ENCODE results near the gene FAM131A.

The FAM131A gene

DNA sequence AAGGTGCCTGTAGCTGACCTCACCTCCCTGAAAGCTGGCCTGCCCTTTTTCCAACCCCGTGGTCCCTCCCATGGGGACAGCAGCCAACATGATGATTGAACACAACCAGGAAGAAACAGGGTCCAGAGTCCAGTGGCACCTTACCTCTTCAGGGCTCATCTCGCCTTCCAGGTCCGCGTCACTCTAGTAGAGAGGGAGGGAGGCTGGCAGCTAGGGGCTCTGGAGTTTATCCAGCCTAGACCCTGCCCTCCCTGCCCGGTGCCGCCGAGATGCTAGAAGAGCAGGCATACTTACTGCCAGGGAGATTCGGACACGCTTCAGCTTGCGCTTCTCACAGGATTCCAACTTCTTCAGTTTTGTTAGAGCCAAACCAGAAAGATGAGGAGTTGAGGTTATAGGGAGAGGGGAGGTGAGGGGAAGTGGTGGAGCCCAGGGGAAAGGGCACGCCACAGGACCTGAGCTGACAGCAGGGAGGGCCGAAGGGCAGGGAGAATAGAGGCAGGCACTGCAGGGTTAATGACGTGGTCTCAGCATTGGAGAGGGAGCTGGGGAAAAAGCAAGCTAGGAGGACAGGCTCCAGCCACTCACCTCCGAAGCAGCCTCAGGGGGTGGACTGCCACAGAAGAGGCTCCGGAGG lies 14.9 kb downstream of the FAM131A start:
- Histone ChIP-seq H2AFZ (ENCODE audit: low read depth, low read length, severe bottlenecking) (no peak overlapping the region), H3K27ac (ENCODE audit: low read depth, low read length) (no peak overlapping the region), H3K36me3 (ENCODE audit: low read length) (no peaks in the 10 kb centered on the region), H3K4me2 (ENCODE audit: low read depth, low read length, poor library complexity, severe bottlenecking) (no peak overlapping the region), H3K79me2 (ENCODE audit: insufficient read depth, low read length) (no peaks in the 10 kb centered on the region), H3K4me3 (ENCODE audit: insufficient read depth, low read length, poor library complexity, severe bottlenecking) (no peak overlapping the region), H4K20me1 (ENCODE audit: low read depth, low read length) (no peaks in the 10 kb centered on the region), H3F3A (ENCODE audit: insufficient read depth) (no peaks in the 10 kb centered on the region), H3K9ac (ENCODE audit: low read length) (no peak overlapping the region), H3K9me2 (replicated peaks; ENCODE audit: insufficient read depth, low read length) (no peaks in the 10 kb centered on the region), H3K9me3 (ENCODE audit: insufficient read depth, low read length) (no peaks in the 10 kb centered on the region), H3K27me3 (ENCODE audit: low read length) (no peaks in the 10 kb centered on the region)
- TF ChIP-seq EZH2phosphoT487 (conservative IDR thresholded peaks at IDR 0.05; ENCODE audit: low read length), result no peak
- TF ChIP-seq, protein P1, sequence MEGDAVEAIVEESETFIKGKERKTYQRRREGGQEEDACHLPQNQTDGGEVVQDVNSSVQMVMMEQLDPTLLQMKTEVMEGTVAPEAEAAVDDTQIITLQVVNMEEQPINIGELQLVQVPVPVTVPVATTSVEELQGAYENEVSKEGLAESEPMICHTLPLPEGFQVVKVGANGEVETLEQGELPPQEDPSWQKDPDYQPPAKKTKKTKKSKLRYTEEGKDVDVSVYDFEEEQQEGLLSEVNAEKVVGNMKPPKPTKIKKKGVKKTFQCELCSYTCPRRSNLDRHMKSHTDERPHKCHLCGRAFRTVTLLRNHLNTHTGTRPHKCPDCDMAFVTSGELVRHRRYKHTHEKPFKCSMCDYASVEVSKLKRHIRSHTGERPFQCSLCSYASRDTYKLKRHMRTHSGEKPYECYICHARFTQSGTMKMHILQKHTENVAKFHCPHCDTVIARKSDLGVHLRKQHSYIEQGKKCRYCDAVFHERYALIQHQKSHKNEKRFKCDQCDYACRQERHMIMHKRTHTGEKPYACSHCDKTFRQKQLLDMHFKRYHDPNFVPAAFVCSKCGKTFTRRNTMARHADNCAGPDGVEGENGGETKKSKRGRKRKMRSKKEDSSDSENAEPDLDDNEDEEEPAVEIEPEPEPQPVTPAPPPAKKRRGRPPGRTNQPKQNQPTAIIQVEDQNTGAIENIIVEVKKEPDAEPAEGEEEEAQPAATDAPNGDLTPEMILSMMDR (IDR thresholded peaks at IDR 0.05; ENCODE audit: insufficient read depth, low read length, poor library complexity, severe bottlenecking), result no peak

DNA sequence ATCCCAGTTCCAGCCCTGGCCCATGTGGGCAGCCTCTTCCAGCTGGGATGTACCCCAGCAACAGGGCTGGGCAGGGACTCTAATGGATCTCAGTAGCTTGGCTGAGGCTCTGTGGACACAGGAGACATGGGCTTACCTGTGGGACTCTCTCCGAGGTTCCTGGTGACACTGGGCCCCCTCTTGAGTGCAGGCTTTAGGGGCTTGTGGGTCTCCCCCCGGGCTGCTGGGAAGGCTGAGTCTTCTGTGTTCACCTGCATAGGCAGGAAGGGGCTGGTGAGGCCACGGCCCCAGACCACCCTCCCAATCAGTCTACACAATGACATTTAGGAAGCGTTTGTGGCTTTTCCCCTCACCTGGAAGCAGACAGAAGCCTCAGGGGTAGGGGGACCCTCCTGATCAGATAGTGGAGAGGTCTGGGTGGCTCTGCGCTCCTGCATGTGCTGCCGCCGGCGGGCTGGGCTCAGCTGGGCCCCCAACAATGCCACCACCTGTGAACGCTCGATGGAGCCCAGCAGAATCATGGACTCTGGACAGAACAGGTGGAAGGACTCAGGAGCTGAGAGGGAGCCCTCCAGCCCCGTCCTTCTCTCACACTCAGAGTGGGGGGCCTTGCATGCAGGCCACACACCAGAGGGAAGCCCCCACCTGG lies 15.6 kb downstream of the FAM131A start:
- Histone ChIP-seq H3K36me3 (ENCODE audit: low read length) (no peaks in the 10 kb centered on the region), H3K9me3 (ENCODE audit: insufficient read depth, low read length) (no peaks in the 10 kb centered on the region), H2AFZ (ENCODE audit: low read depth, low read length, severe bottlenecking) (no peak overlapping the region), H3K79me2 (ENCODE audit: insufficient read depth, low read length) (no peaks in the 10 kb centered on the region), H3K9ac (ENCODE audit: low read length) (no peak overlapping the region), H3K27ac (ENCODE audit: low read depth, low read length) (no peak overlapping the region), H3K9me2 (replicated peaks; ENCODE audit: insufficient read depth, low read length) (no peaks in the 10 kb centered on the region), H4K20me1 (ENCODE audit: low read depth, low read length) (no peaks in the 10 kb centered on the region), H3F3A (ENCODE audit: insufficient read depth) (no peaks in the 10 kb centered on the region), H3K27me3 (ENCODE audit: low read length) (no peaks in the 10 kb centered on the region), H3K4me3 (ENCODE audit: insufficient read depth, low read length, poor library complexity, severe bottlenecking) (no peak overlapping the region), H3K4me2 (ENCODE audit: low read depth, low read length, poor library complexity, severe bottlenecking) (no peak overlapping the region)
- TF ChIP-seq, protein P1 (IDR thresholded peaks at IDR 0.05; ENCODE audit: insufficient read depth, low read length, poor library complexity, severe bottlenecking), result no peak
- no peak for TF ChIP-seq EZH2phosphoT487 (conservative IDR thresholded peaks at IDR 0.05; ENCODE audit: low read length)

DNA sequence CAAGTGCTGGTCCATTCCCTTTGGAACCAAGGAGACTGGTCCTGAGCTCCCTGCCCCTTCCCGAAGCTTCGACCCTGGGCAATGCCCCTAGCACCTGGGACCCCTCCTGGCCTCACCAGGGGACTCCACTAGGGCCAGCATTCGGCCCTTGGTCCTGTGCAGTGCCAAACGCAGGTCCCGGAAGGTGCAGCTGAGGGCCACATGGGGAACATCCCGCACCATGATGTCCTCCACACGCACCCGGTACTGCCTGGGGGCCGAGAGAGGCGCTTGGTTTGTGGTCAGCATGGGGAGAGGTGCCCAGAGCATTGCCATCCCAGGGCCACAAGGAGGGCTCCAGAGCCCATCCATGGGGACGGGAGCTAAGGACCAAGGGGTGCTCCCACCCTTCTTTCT lies 16.1 kb downstream of the FAM131A start:
- no peaks in the 10 kb centered on the region for H4K20me1 ChIP-seq (ENCODE audit: low read depth, low read length)
- no peaks in the 10 kb centered on the region for H3K36me3 ChIP-seq (ENCODE audit: low read length)
- no peak overlapping the region for H2AFZ ChIP-seq (ENCODE audit: low read depth, low read length, severe bottlenecking)
- H3K9ac ChIP-seq (ENCODE audit: low read length), result no peak overlapping the region
- no peak overlapping the region for H3K4me3 ChIP-seq (ENCODE audit: insufficient read depth, low read length, poor library complexity, severe bottlenecking)
- H3F3A ChIP-seq (ENCODE audit: insufficient read depth), result no peaks in the 10 kb centered on the region
- TF ChIP-seq, protein P1 (IDR thresholded peaks at IDR 0.05; ENCODE audit: insufficient read depth, low read length, poor library complexity, severe bottlenecking), result no peak
- TF ChIP-seq EZH2phosphoT487 (conservative IDR thresholded peaks at IDR 0.05; ENCODE audit: low read length), result no peak
- H3K79me2 ChIP-seq (ENCODE audit: insufficient read depth, low read length), result no peaks in the 10 kb centered on the region
- H3K27ac ChIP-seq (ENCODE audit: low read depth, low read length), result no peak overlapping the region
- no peaks in the 10 kb centered on the region for H3K9me3 ChIP-seq (ENCODE audit: insufficient read depth, low read length)
- H3K27me3 ChIP-seq (ENCODE audit: low read length), result no peaks in the 10 kb centered on the region
- H3K9me2 ChIP-seq (replicated peaks; ENCODE audit: insufficient read depth, low read length), result no peaks in the 10 kb centered on the region
- H3K4me2 ChIP-seq (ENCODE audit: low read depth, low read length, poor library complexity, severe bottlenecking), result no peak overlapping the region

All from SU-DHL-6 (cell line).